Mesothelial cell of epicardium (in vitro differentiated cells): ENCODE results near the gene ALOX12. TPM values are rescaled to one million over a fixed set of nuclear protein-coding genes. Genes with fewer than 3 reads are reported as not detected.
A peak's percentile ranks its signal among the peaks of the same experiment; 100 is the strongest.

Source experiments
- DNase-seq, 2 experiments: peaks; one replicate each; pipeline ENCODE4 v3.0.0; 2021; ENCODE audit warnings: low spot score in 2 of 2; ENCODE audit not compliant: unreplicated experiment in 2 of 2
- H3K27ac Mint-ChIP-seq: 2 replicates; pipeline ENCODE4 v1.8.0; 2021; ENCODE audit warnings: mixed read lengths
- H3K27me3 Mint-ChIP-seq: 2 replicates; pipeline ENCODE4 v1.8.0; 2021; ENCODE audit warnings: low read depth, mixed read lengths
- H3K36me3 Mint-ChIP-seq: 2 replicates; pipeline ENCODE4 v1.8.0; 2021; ENCODE audit warnings: mixed read lengths
- H3K4me1 Mint-ChIP-seq: 2 replicates; pipeline ENCODE4 v1.8.0; 2021; ENCODE audit warnings: mixed read lengths
- H3K4me3 Mint-ChIP-seq: 2 replicates; pipeline ENCODE4 v1.8.0; 2021; ENCODE audit warnings: mild to moderate bottlenecking, moderate library complexity, mixed read lengths
- H3K9me3 Mint-ChIP-seq: 2 replicates; pipeline ENCODE4 v1.8.0; 2021; ENCODE audit warnings: mixed read lengths
- total RNA-seq: library from RNA; stranded (reverse); gene quantifications from 3 replicates; pipeline ENCODE4 v1.2.1, GENCODE V29; 2021
- TF ChIP-seq, protein P1 (sequence below): fragments of 200-600 bp; sonication (generic); IDR thresholded peaks from one replicate; pipeline ENCODE4 v1.5.0; 2021; ENCODE audit warnings: antibody characterized with exemption; ENCODE audit not compliant: unreplicated experiment

The ALOX12 gene
- total RNA-seq, 1 donor from 2014 or later = 0.22 TPM

DNA sequence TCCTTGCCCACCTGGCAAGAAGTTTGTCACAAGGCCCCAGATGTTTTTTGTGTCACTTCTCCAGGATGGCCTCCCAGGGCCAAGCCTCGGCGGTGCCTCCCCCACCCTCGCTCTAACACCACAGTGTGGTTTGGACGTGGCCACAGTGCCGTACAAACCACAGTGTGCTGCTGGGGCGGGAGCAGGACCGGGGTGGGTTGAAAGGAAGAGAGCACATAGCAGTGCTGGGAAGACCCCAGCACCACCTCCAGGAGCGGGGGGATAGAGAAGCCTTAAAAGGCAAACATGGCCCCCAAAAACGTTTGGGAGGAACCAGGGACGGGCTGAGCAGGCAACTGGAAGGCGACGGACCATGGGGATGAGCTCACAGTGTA is 22.0 kb downstream of the ALOX12 start:
- no peaks in the 10 kb centered on the region for H3K36me3 Mint-ChIP-seq
- H3K9me3 Mint-ChIP-seq = no peaks in the 10 kb centered on the region
- no peak overlapping the region for H3K27ac Mint-ChIP-seq
- peaks cover 45% of the 10 kb centered on the region for H3K4me1 Mint-ChIP-seq
- H3K27me3 Mint-ChIP-seq = peaks cover 25% of the 10 kb centered on the region
- no peak for DNase-seq
- TF ChIP-seq, protein P1, sequence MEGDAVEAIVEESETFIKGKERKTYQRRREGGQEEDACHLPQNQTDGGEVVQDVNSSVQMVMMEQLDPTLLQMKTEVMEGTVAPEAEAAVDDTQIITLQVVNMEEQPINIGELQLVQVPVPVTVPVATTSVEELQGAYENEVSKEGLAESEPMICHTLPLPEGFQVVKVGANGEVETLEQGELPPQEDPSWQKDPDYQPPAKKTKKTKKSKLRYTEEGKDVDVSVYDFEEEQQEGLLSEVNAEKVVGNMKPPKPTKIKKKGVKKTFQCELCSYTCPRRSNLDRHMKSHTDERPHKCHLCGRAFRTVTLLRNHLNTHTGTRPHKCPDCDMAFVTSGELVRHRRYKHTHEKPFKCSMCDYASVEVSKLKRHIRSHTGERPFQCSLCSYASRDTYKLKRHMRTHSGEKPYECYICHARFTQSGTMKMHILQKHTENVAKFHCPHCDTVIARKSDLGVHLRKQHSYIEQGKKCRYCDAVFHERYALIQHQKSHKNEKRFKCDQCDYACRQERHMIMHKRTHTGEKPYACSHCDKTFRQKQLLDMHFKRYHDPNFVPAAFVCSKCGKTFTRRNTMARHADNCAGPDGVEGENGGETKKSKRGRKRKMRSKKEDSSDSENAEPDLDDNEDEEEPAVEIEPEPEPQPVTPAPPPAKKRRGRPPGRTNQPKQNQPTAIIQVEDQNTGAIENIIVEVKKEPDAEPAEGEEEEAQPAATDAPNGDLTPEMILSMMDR = no peak
- no peak overlapping the region for H3K4me3 Mint-ChIP-seq

GRCh38 chr17:7018331-7018964 is 22.6 kb downstream of the ALOX12 start:
- H3K9me3 Mint-ChIP-seq = no peaks in the 10 kb centered on the region
- DNase-seq = no peak
- peaks cover 40% of the 10 kb centered on the region for H3K4me1 Mint-ChIP-seq
- peaks cover 31% of the 10 kb centered on the region for H3K27me3 Mint-ChIP-seq
- no peaks in the 10 kb centered on the region for H3K36me3 Mint-ChIP-seq
- no peak overlapping the region for H3K4me3 Mint-ChIP-seq
- H3K27ac Mint-ChIP-seq = no peak overlapping the region
- TF ChIP-seq, protein P1 = no peak

DNA sequence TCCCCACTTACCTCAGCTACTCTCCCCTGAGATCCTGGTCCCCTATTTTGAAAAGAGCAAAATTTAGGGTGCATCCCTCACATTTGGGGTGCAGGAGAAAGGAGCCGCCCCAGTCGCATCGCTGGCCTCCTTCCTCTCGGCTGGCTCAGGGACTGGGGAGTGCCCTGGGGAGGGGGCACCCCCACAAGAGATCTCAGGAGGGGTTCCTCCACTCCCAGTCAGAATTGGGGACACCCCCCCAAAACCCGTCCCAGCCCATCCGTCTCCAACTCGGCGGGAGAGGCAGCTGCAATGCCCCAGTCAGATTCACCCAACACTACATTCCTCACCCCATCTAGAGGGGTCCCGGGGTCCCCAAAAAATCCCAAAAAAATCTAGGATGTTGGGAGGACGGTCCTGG is 23.5 kb downstream of the ALOX12 start:
- Mint-ChIP-seq H3K27ac (peak overlapping the region; percentile 53), H3K4me1 (peaks cover 31% of the 10 kb centered on the region), H3K27me3 (peaks cover 40% of the 10 kb centered on the region), H3K36me3 (no peaks in the 10 kb centered on the region), H3K9me3 (no peaks in the 10 kb centered on the region), H3K4me3 (peak overlapping the region; percentile 61)
- no peak for DNase-seq
- TF ChIP-seq, protein P1 = no peak

GRCh38 chr17:7019839-7020519 is 24.1 kb downstream of the ALOX12 start:
- DNase-seq = no peak

GRCh38 chr17:7020894-7021664 is 25.2 kb downstream of the ALOX12 start:
- H3K27me3 Mint-ChIP-seq = peaks cover 52% of the 10 kb centered on the region
- H3K36me3 Mint-ChIP-seq = no peaks in the 10 kb centered on the region
- no peak for DNase-seq
- TF ChIP-seq, protein P1 = no peak
- no peak overlapping the region for H3K27ac Mint-ChIP-seq
- peak overlapping the region; percentile 15 for H3K4me3 Mint-ChIP-seq
- H3K9me3 Mint-ChIP-seq = no peaks in the 10 kb centered on the region
- H3K4me1 Mint-ChIP-seq = peaks cover 19% of the 10 kb centered on the region

More at GRCh38 chr17:7019839-7020519, 24.1 kb downstream of the ALOX12 start:
- H3K9me3 Mint-ChIP-seq = no peaks in the 10 kb centered on the region
- no peaks in the 10 kb centered on the region for H3K36me3 Mint-ChIP-seq
- H3K4me3 Mint-ChIP-seq = peak overlapping the region; percentile 61
- H3K27ac Mint-ChIP-seq = peak overlapping the region; percentile 53
- TF ChIP-seq, protein P1 = no peak
- H3K27me3 Mint-ChIP-seq = peaks cover 46% of the 10 kb centered on the region
- peaks cover 29% of the 10 kb centered on the region for H3K4me1 Mint-ChIP-seq
